Osteoblast (primary cell): ENCODE data around the gene FOXD3. TPM values are rescaled to one million over a fixed set of nuclear protein-coding genes. Genes with fewer than 3 reads are reported as not detected.

Experiments used
- DNase-seq: peaks from one replicate; pipeline ENCODE4 v3.0.0; 2011; ENCODE audit warnings: low spot score, mixed read lengths; ENCODE audit not compliant: insufficient read length; ENCODE audit errors: missing footprints
- H2AFZ ChIP-seq: 2 replicates; pipeline ENCODE4 v1.6.0; 2011; ENCODE audit warnings: mild to moderate bottlenecking, low read length
- H3K27ac ChIP-seq: 2 replicates; pipeline ENCODE4 v1.5.1; 2011; ENCODE audit warnings: mild to moderate bottlenecking, low read depth, low read length, moderate library complexity
- H3K27me3 ChIP-seq: 2 replicates; pipeline ENCODE4 v1.6.0; 2012; ENCODE audit warnings: mild to moderate bottlenecking, control low read depth, inconsistent platforms, low read length, moderate library complexity; ENCODE audit not compliant: insufficient read depth
- H3K36me3 ChIP-seq: 2 replicates; pipeline ENCODE4 v1.5.1; 2011; ENCODE audit warnings: mild to moderate bottlenecking, low read length, control low read depth, moderate library complexity; ENCODE audit not compliant: insufficient read depth
- H3K4me1 ChIP-seq: 2 replicates; pipeline ENCODE4 v1.5.1; 2011; ENCODE audit warnings: mild to moderate bottlenecking, low read length, control low read depth, moderate library complexity; ENCODE audit not compliant: insufficient read depth
- H3K4me2 ChIP-seq: 2 replicates; pipeline ENCODE4 v1.6.0; 2011; ENCODE audit warnings: mild to moderate bottlenecking, low read length; ENCODE audit not compliant: insufficient read depth
- H3K4me3 ChIP-seq: fragments of 200-600 bp; sonication (generic); 3 replicates; pipeline ENCODE4 v1.5.1; 2012; ENCODE audit warnings: mild to moderate bottlenecking, low read length, inconsistent platforms; ENCODE audit not compliant: insufficient read depth
- H3K79me2 ChIP-seq: 2 replicates; pipeline ENCODE4 v1.6.0; 2012; ENCODE audit warnings: mild to moderate bottlenecking, low read length, control low read depth, inconsistent platforms; ENCODE audit not compliant: insufficient read depth
- H3K9me3 ChIP-seq: 2 replicates; pipeline ENCODE4 v1.5.1; 2011; ENCODE audit warnings: low read depth, low read length, control low read depth
- H4K20me1 ChIP-seq: 2 replicates; pipeline ENCODE4 v1.6.0; 2012; ENCODE audit warnings: mild to moderate bottlenecking, low read length, control low read depth; ENCODE audit not compliant: insufficient read depth
- CTCF ChIP-seq: IDR thresholded peaks from 2 replicates; pipeline ENCODE4 v1.5.1; 2011; ENCODE audit warnings: mild to moderate bottlenecking, low read depth, low read length, moderate library complexity; ENCODE audit errors: extremely low read depth
- total RNA-seq: library from RNA; depleted of rRNA; stranded (reverse); fragments of >200 nt; gene quantifications from 2 replicates; pipeline ENCODE4 v1.2.3, GENCODE V29; 2012

FOXD3 gene
- total RNA-seq, 1 donor, result not detected

- Histone ChIP-seq H3K27me3 (no peaks in the 10 kb centered on the region), H3K4me1 (no peaks in the 10 kb centered on the region), H3K36me3 (no peaks in the 10 kb centered on the region), H3K27ac (no peak overlapping the region), H2AFZ (no peak overlapping the region), H3K4me2 (no peak overlapping the region), H3K79me2 (no peaks in the 10 kb centered on the region), H3K9me3 (no peaks in the 10 kb centered on the region), H3K4me3 (no peak overlapping the region), H4K20me1 (no peaks in the 10 kb centered on the region)
- no peak for DNase-seq
- TF ChIP-seq CTCF, result no peak
Measured at GRCh38 chr1:63294803-63295594, 27.4 kb upstream of the FOXD3 start.

- H3K4me1 ChIP-seq, result no peaks in the 10 kb centered on the region
- H3K4me3 ChIP-seq, result no peak overlapping the region
- no peak for DNase-seq
- H3K79me2 ChIP-seq, result no peaks in the 10 kb centered on the region
- no peaks in the 10 kb centered on the region for H3K36me3 ChIP-seq
- TF ChIP-seq CTCF, result no peak
- H3K4me2 ChIP-seq, result no peak overlapping the region
- no peak overlapping the region for H2AFZ ChIP-seq
- no peak overlapping the region for H3K27ac ChIP-seq
- no peaks in the 10 kb centered on the region for H3K9me3 ChIP-seq
- no peaks in the 10 kb centered on the region for H3K27me3 ChIP-seq
- no peaks in the 10 kb centered on the region for H4K20me1 ChIP-seq
Measured at GRCh38 chr1:63304410-63304809, 18.0 kb upstream of the FOXD3 start.

- H3K36me3 ChIP-seq, result no peaks in the 10 kb centered on the region
- no peaks in the 10 kb centered on the region for H3K27me3 ChIP-seq
- no peak for DNase-seq
- no peak overlapping the region for H2AFZ ChIP-seq
- H3K9me3 ChIP-seq, result no peaks in the 10 kb centered on the region
- H3K79me2 ChIP-seq, result no peaks in the 10 kb centered on the region
- no peak for TF ChIP-seq CTCF
- H3K27ac ChIP-seq, result no peak overlapping the region
- no peaks in the 10 kb centered on the region for H4K20me1 ChIP-seq
- H3K4me2 ChIP-seq, result no peak overlapping the region
- no peaks in the 10 kb centered on the region for H3K4me1 ChIP-seq
- H3K4me3 ChIP-seq, result no peak overlapping the region
Measured at GRCh38 chr1:63305043-63305442, 17.3 kb upstream of the FOXD3 start.

GRCh38 chr1:63307196-63307794 lies 15.1 kb upstream of the FOXD3 start:
- H3K4me2 ChIP-seq, result no peak overlapping the region
- H3K4me1 ChIP-seq, result no peaks in the 10 kb centered on the region
- no peaks in the 10 kb centered on the region for H3K9me3 ChIP-seq
- H3K27ac ChIP-seq, result no peak overlapping the region
- no peak overlapping the region for H3K4me3 ChIP-seq
- no peak for TF ChIP-seq CTCF
- DNase-seq, result no peak
- H4K20me1 ChIP-seq, result no peaks in the 10 kb centered on the region
- no peaks in the 10 kb centered on the region for H3K79me2 ChIP-seq
- no peaks in the 10 kb centered on the region for H3K36me3 ChIP-seq
- no peaks in the 10 kb centered on the region for H3K27me3 ChIP-seq
- H2AFZ ChIP-seq, result no peak overlapping the region
